K562 (cell line): ENCODE data around the gene OFD1. TPM values are rescaled to one million over a fixed set of nuclear protein-coding genes. Genes with fewer than 3 reads are reported as not detected.
A peak's percentile ranks its signal among the peaks of the same experiment; 100 is the strongest.

Experiments
- ATF4 ChIP-seq: fragments of 450-650 bp; formaldehyde crosslinking; IDR thresholded peaks from 2 replicates; pipeline ENCODE4 v1.4.0; 2022; ENCODE audit warnings: mild to moderate bottlenecking, moderate library complexity
- E2F6 ChIP-seq, 2 experiments: IDR thresholded peaks; 2 replicates each; pipeline ENCODE4 v1.6.1; 2011; ENCODE audit warnings: borderline replicate concordance in 1 of 2, control low read depth in 1 of 2, low read depth in 1 of 2, low read length in 1 of 2, mild to moderate bottlenecking in 1 of 2, mixed read lengths in 1 of 2, moderate library complexity in 1 of 2; ENCODE audit not compliant: insufficient read depth in 1 of 2, insufficient read length in 1 of 2, poor library complexity in 1 of 2, severe bottlenecking in 1 of 2; ENCODE audit errors: extremely low read depth in 1 of 2
- ETV1 ChIP-seq: fragments of 450-650 bp; conservative IDR thresholded peaks from 2 replicates; pipeline ENCODE4 v1.6.1; 2016; ENCODE audit warnings: missing genetic modification characterization, control low read depth, low read depth, missing compliant biosample characterization
- GABPA ChIP-seq: fragments of 200-800 bp; sonication (Bioruptor generic); conservative IDR thresholded peaks from 2 replicates; pipeline ENCODE4 v1.6.1; 2016; ENCODE audit warnings: low read depth, missing genetic modification characterization, missing compliant biosample characterization
- GTF3C2 ChIP-seq: IDR thresholded peaks from 3 replicates; pipeline ENCODE4 v1.6.1; 2011; ENCODE audit warnings: borderline replicate concordance, mild to moderate bottlenecking, moderate library complexity; ENCODE audit not compliant: insufficient read length; ENCODE audit errors: extremely low read depth
- HMBOX1 ChIP-seq: sonication (generic); IDR thresholded peaks from 2 replicates; pipeline ENCODE4 v1.6.1; 2016
- KLF16 ChIP-seq: IDR thresholded peaks from 2 replicates; pipeline ENCODE4 v1.6.1; 2016; ENCODE audit warnings: antibody characterized with exemption
- MAZ ChIP-seq, 2 experiments: fragments of 450-650 bp in 1 of 2; sonication (generic) in 1 of 2; formaldehyde crosslinking; IDR thresholded peaks in 1 of 2; conservative IDR thresholded peaks in 1 of 2; 2 replicates each; pipeline versions ENCODE4 v1.4.0 to v1.5.0; 2020; ENCODE audit warnings: mild to moderate bottlenecking in 1 of 2, missing genetic modification reagents in 1 of 2
- MXI1 ChIP-seq: IDR thresholded peaks from 2 replicates; pipeline ENCODE4 v1.6.1; 2011; ENCODE audit warnings: low read depth, mild to moderate bottlenecking, improper control_type of control experiment, low read length
- MYNN ChIP-seq, 2 experiments: sonication (generic); formaldehyde crosslinking in 1 of 2; IDR thresholded peaks; 2 replicates each; pipeline versions ENCODE4 v1.5.0 to v1.6.1; 2016 to 2020; ENCODE audit warnings: antibody characterized with exemption in 1 of 2, missing genetic modification reagents in 1 of 2
- POLR2AphosphoS2 ChIP-seq: IDR thresholded peaks from 2 replicates; pipeline ENCODE4 v1.6.1; 2012; ENCODE audit warnings: low read length, improper control_type of control experiment
- PRMT5 ChIP-seq: sonication (generic); formaldehyde crosslinking; IDR thresholded peaks from 2 replicates; pipeline ENCODE4 v1.5.0; 2020; ENCODE audit warnings: missing genetic modification reagents
- PRPF4 ChIP-seq: fragments of 200-400 bp; formaldehyde crosslinking; IDR thresholded peaks from one replicate; pipeline ENCODE4 v1.6.1; 2017; ENCODE audit warnings: low read length, low read depth, mild to moderate bottlenecking; ENCODE audit not compliant: insufficient read depth, poor library complexity, severe bottlenecking
- SRSF1 ChIP-seq: fragments of 200-400 bp; formaldehyde crosslinking; IDR thresholded peaks from 2 replicates; pipeline ENCODE4 v1.6.1; 2017; ENCODE audit warnings: mild to moderate bottlenecking, low read depth, low read length, moderate library complexity
- ZNF511 ChIP-seq: sonication (generic); formaldehyde crosslinking; IDR thresholded peaks from 2 replicates; pipeline ENCODE4 v1.8.0; 2022; ENCODE audit warnings: mild to moderate bottlenecking, missing genetic modification reagents
- ZNF707 ChIP-seq: fragments of 250-450 bp; sonication (Bioruptor Pico); conservative IDR thresholded peaks from 2 replicates; pipeline ENCODE4 v1.8.0; 2022; ENCODE audit warnings: inconsistent platforms, mild to moderate bottlenecking, moderate library complexity
- polyA plus RNA-seq, 8 experiments: library from polyadenylated mRNA; depleted of rRNA in 4 of 8; stranded (reverse) in 5 of 8; unstranded in 3 of 8; fragments of >200 nt; fragmentation: Nextera tagmentation in 2 of 8; fragmentation: Illumina TruSeq in 1 of 8; extraction: Ambion mirVana in 2 of 8; extraction: Trizol in 1 of 8; gene quantifications; 2 replicates each; pipeline versions ENCODE4 v1.2.1 to v1.2.3, GENCODE V29; 2011 to 2014; ENCODE audit warnings: inconsistent platforms in 1 of 8, missing spikeins in 1 of 8
- total RNA-seq, 7 experiments: library from RNA; depleted of rRNA in 6 of 7; stranded (reverse); fragments of >200 nt in 6 of 7; fragmentation: Illumina TruSeq in 2 of 7; extraction: Trizol in 2 of 7; gene quantifications; 2 replicates each; pipeline versions ENCODE4 v1.2.1 to v1.2.3, GENCODE V29; 2011 to 2021; ENCODE audit warnings: low replicate concordance in 1 of 7

Gene OFD1
- total and polyA plus RNA-seq, 9 of the 15 experiments (the other 6 are each of a cell fraction or from before 2014, with no cell fraction given), result 22.0 to 49.1 (median 30.2) TPM

GRCh38 chrX:13734278-13735172 is at the start of gene OFD1, which contains the start of gene TRAPPC2 (continued):
- TF ChIP-seq E2F6 (IDR thresholded peaks at IDR 0.05; ENCODE audit: borderline replicate concordance in 1 of 2, extremely low read depth in 1 of 2, insufficient read depth in 1 of 2, insufficient read length in 1 of 2, low read depth in 1 of 2, low read length in 1 of 2, poor library complexity in 1 of 2, severe bottlenecking in 1 of 2) (peak in 1 of 2 experiments; percentile 53), GTF3C2 (peak; percentile 11), MXI1 (peak; percentile 46), MAZ (CRISPR knock-in tag; conservative IDR thresholded peaks at IDR 0.05 in 1 of 2, IDR thresholded peaks at IDR 0.05 in 1 of 2) (0 out of 4 replicates have a peak, but pooled peaks of 1 of the 2 experiments have one; percentile 22), KLF16 (no peak), PRPF4 (no peak), PRMT5 (CRISPR knock-in tag) (no peak), ETV1 (tag) (peak; percentile 18), ZNF707 (CRISPR knock-in tag) (no peak), GABPA (tag) (peak; percentile 89), POLR2AphosphoS2 (peak; percentile 43; the same call in 1 of the 2 replicates), HMBOX1 (peak; percentile 79), ZNF511 (no peak), SRSF1 (no peak), MYNN (IDR thresholded peaks at IDR 0.05) (peak; percentile 45; the same call in 1 of the 2 replicates), MYNN (CRISPR knock-in tag; IDR thresholded peaks at IDR 0.05) (no peak), ATF4 (CRISPR knock-in tag) (no peak)
